WTC11 (cell line): ENCODE results near the gene SMARCA5. TPM values are rescaled to one million over a fixed set of nuclear protein-coding genes. Genes with fewer than 3 reads are reported as not detected.
A peak's percentile ranks its signal among the peaks of the same experiment; 100 is the strongest.

ENCODE experiments used
- ATAC-seq: fragments of 200-7000 bp; cut with Tn5 transposase; 2 replicates; pipeline ENCODE4 v1.10.0; 2021; ENCODE audit warnings: mild to moderate bottlenecking, moderate library complexity
- CTCF ChIA-PET: fragments of 300-600 bp; sonication (Branson Sonifier 250); formaldehyde crosslinking; loops from one replicate; lab custom pipeline; 2021; ENCODE audit warnings: antibody characterized with exemption; lab: Charles Lee
- POLR2A ChIA-PET: fragments of 350-600 bp; sonication (Branson Sonifier 250); formaldehyde crosslinking; loops from one replicate; lab custom pipeline; 2021; ENCODE audit warnings: antibody characterized with exemption; lab: Charles Lee
- DNase-seq: peaks from one replicate; pipeline ENCODE4 v3.0.0; 2021; ENCODE audit warnings: low spot score
- H3K27ac Mint-ChIP-seq: 2 replicates; pipeline ENCODE4 v1.8.0; 2021; ENCODE audit warnings: mixed read lengths
- H3K27me3 Mint-ChIP-seq: 2 replicates; pipeline ENCODE4 v1.8.0; 2021; ENCODE audit warnings: low read depth, mild to moderate bottlenecking, moderate library complexity, mixed read lengths
- H3K36me3 Mint-ChIP-seq: 2 replicates; pipeline ENCODE4 v1.8.0; 2021; ENCODE audit warnings: mixed read lengths
- H3K4me1 Mint-ChIP-seq: 2 replicates; pipeline ENCODE4 v1.8.0; 2022; ENCODE audit warnings: mixed read lengths
- H3K4me3 Mint-ChIP-seq: 2 replicates; pipeline ENCODE4 v1.8.0; 2021; ENCODE audit warnings: mild to moderate bottlenecking, moderate library complexity, mixed read lengths
- H3K9me3 Mint-ChIP-seq: 2 replicates; pipeline ENCODE4 v1.8.0; 2021; ENCODE audit warnings: mixed read lengths
- AR ChIP-seq: fragments of 250-450 bp; sonication (Bioruptor Pico); IDR thresholded peaks from 2 replicates; pipeline ENCODE4 v1.9.0; 2021; ENCODE audit warnings: mild to moderate bottlenecking
- ATF1 ChIP-seq: sonication (generic); formaldehyde crosslinking; IDR thresholded peaks from 2 replicates; pipeline ENCODE4 v1.8.1; 2023; ENCODE audit warnings: mild to moderate bottlenecking, moderate library complexity, missing genetic modification reagents
- ERG ChIP-seq: fragments of 250-450 bp; sonication (Bioruptor Pico); IDR thresholded peaks from 2 replicates; pipeline ENCODE4 v1.8.0; 2021; ENCODE audit warnings: mild to moderate bottlenecking
- GABPB1 ChIP-seq: sonication (generic); formaldehyde crosslinking; IDR thresholded peaks from 2 replicates; pipeline ENCODE4 v1.8.1; 2023; ENCODE audit warnings: mild to moderate bottlenecking, missing genetic modification reagents
- GRHL2 ChIP-seq: fragments of 250-450 bp; sonication (Bioruptor Pico); IDR thresholded peaks from 2 replicates; pipeline ENCODE4 v1.8.0; 2022; ENCODE audit warnings: mild to moderate bottlenecking, moderate library complexity; ENCODE audit not compliant: insufficient replicate concordance, severe bottlenecking
- NFATC4 ChIP-seq: fragments of 250-450 bp; sonication (Bioruptor Pico); IDR thresholded peaks from 2 replicates; pipeline ENCODE4 v1.9.0; 2021; ENCODE audit warnings: mild to moderate bottlenecking
- NFYB ChIP-seq: sonication (generic); formaldehyde crosslinking; conservative IDR thresholded peaks from 2 replicates; pipeline ENCODE4 v1.8.0; 2022; ENCODE audit warnings: low read depth, missing genetic modification reagents
- PREB ChIP-seq: sonication (generic); formaldehyde crosslinking; IDR thresholded peaks from 2 replicates; pipeline ENCODE4 v1.8.1; 2022; ENCODE audit warnings: mild to moderate bottlenecking, missing genetic modification reagents, moderate library complexity, borderline replicate concordance
- PRRX2 ChIP-seq: fragments of 250-450 bp; sonication (Bioruptor Pico); IDR thresholded peaks from 2 replicates; pipeline ENCODE4 v1.8.0; 2021; ENCODE audit warnings: mild to moderate bottlenecking
- TEAD1 ChIP-seq: sonication (generic); formaldehyde crosslinking; IDR thresholded peaks from 2 replicates; pipeline ENCODE4 v1.8.0; 2022; ENCODE audit warnings: mild to moderate bottlenecking, missing genetic modification reagents
- ZNF138 ChIP-seq: sonication (generic); formaldehyde crosslinking; conservative IDR thresholded peaks from 2 replicates; pipeline ENCODE4 v1.8.1; 2022; ENCODE audit warnings: mild to moderate bottlenecking, moderate library complexity, missing genetic modification reagents
- ZNF232 ChIP-seq: sonication (generic); formaldehyde crosslinking; IDR thresholded peaks from 2 replicates; pipeline ENCODE4 v1.8.0; 2022; ENCODE audit warnings: mild to moderate bottlenecking, missing genetic modification reagents
- total RNA-seq: library from RNA; stranded (reverse); gene quantifications from 3 replicates; pipeline ENCODE4 v1.2.3, GENCODE V29; 2021
- TF ChIP-seq, protein P1 (sequence below): sonication (generic); formaldehyde crosslinking; IDR thresholded peaks from 2 replicates; pipeline ENCODE4 v1.8.1; 2022; ENCODE audit warnings: low read depth, missing genetic modification reagents, borderline replicate concordance
- TF ChIP-seq, protein P2 (sequence below): sonication (generic); formaldehyde crosslinking; IDR thresholded peaks from 2 replicates; pipeline ENCODE4 v1.8.1; 2023; ENCODE audit warnings: mild to moderate bottlenecking, missing genetic modification reagents, moderate library complexity

SMARCA5 gene
- total RNA-seq, 1 experiment from 2014 or later, result 98.8 TPM

DNA sequence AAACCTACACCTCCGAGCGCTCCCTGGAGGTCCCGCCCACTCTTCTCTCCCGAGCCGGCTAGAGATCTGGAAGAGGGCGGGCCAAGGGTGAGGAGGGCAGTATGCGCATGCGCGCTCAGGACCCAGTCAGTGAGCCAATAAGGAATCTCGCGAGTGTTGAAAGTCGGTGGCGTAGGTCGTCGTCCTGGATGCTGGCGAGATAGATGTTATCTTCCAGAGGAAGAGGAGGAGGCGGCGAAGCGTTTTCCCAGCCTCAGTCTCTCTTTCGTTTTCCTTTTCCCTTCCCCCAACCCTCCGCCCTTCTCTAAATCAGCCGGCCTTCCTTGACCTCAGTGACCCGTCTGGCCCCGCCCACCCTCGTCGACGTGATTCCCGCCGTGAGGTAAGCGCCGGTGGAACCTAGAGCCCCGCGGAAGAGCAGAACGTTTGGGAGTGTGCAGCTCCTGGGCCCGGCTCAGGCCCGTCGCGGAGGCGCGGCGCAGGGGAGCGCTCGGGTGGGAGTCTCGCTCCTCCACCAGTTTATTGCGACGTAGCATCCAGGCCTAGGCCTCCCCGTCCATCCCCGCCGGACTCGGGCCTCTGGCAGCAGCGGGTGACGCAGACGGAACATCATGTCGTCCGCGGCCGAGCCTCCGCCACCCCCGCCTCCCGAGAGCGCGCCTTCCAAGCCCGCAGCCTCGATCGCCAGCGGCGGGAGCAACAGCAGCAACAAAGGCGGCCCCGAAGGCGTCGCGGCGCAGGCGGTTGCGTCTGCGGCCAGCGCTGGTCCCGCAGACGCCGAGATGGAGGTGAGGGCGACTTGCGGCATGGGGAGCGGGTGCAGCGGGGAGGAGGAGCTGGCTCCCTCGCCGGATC lies at the start of gene SMARCA5 (continued):
- TF ChIP-seq PREB (CRISPR knock-in tag), result 0 out of 2 replicates have a peak, but pooled peaks have one; percentile 52
- no peak for TF ChIP-seq ZNF232 (CRISPR knock-in tag)
- TF ChIP-seq TEAD1, result peak; percentile 66; the same call in 1 of the 2 replicates
- TF ChIP-seq ATF1 (CRISPR knock-in tag), result 0 out of 2 replicates have a peak, but pooled peaks have one; percentile 40

- peaks cover 8% of the 10 kb centered on the region; the same call in 1 of the 2 replicates for H3K36me3 Mint-ChIP-seq
- H3K4me1 Mint-ChIP-seq, result no peaks in the 10 kb centered on the region
- ATAC-seq (no peak), DNase-seq (no peak)
- TF ChIP-seq AR (CRISPR knock-in tag) (no peak), ATF1 (CRISPR knock-in tag) (no peak), GABPB1 (CRISPR knock-in tag) (no peak), ZNF138 (no peak), PRRX2 (CRISPR knock-in tag) (no peak), ERG (no peak), GRHL2 (CRISPR knock-in tag) (no peak), NFATC4 (CRISPR knock-in tag) (no peak), NFYB (CRISPR knock-in tag) (no peak)
- TF ChIP-seq, protein P1, sequence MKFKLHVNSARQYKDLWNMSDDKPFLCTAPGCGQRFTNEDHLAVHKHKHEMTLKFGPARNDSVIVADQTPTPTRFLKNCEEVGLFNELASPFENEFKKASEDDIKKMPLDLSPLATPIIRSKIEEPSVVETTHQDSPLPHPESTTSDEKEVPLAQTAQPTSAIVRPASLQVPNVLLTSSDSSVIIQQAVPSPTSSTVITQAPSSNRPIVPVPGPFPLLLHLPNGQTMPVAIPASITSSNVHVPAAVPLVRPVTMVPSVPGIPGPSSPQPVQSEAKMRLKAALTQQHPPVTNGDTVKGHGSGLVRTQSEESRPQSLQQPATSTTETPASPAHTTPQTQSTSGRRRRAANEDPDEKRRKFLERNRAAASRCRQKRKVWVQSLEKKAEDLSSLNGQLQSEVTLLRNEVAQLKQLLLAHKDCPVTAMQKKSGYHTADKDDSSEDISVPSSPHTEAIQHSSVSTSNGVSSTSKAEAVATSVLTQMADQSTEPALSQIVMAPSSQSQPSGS (CRISPR knock-in tag), result no peak
- TF ChIP-seq, protein P2, sequence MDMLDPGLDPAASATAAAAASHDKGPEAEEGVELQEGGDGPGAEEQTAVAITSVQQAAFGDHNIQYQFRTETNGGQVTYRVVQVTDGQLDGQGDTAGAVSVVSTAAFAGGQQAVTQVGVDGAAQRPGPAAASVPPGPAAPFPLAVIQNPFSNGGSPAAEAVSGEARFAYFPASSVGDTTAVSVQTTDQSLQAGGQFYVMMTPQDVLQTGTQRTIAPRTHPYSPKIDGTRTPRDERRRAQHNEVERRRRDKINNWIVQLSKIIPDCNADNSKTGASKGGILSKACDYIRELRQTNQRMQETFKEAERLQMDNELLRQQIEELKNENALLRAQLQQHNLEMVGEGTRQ (CRISPR knock-in tag), result no peak
- ChIA-PET CTCF (no interaction called here), POLR2A (no interaction called here)
- no peak overlapping the region for H3K4me3 Mint-ChIP-seq
- no peak overlapping the region for H3K27ac Mint-ChIP-seq
- no peaks in the 10 kb centered on the region for H3K9me3 Mint-ChIP-seq
- no peaks in the 10 kb centered on the region for H3K27me3 Mint-ChIP-seq
These were observed 40.0 kb upstream of the SMARCA5 start for GRCh38 chr4:143473334-143474126.
